Activated T-cell treated with anti-CD3 and anti-CD28 coated beads, Interleukin-2, amount 50 U/mL, for 72 hours (primary cell): ENCODE measurements around the gene NT5DC4. TPM values are rescaled to one million over a fixed set of nuclear protein-coding genes. Genes with fewer than 3 reads are reported as not detected.
"Not testable (repeated sequence)": the region's sequence is repeated elsewhere in the genome, so short reads cannot be mapped to it uniquely, and the experiment has no call there.

ENCODE experiments used
- ATAC-seq, 2 donors: fragments of 150-1000 bp; cut with Tn5 transposase; replicated peaks in 1 of 2; 2 replicates each; pipeline ENCODE4 v1.10.0; 2021; ENCODE audit warnings: moderate library complexity in 2 of 2, mild to moderate bottlenecking in 1 of 2
- DNase-seq, 2 donors: peaks; one replicate each; pipeline ENCODE4 v3.0.0; 2021 to 2022; ENCODE audit warnings: mixed read lengths in 1 of 2
- H3K27ac Mint-ChIP-seq: one replicate; pipeline ENCODE4 v1.8.0; 2022; ENCODE audit warnings: mild to moderate bottlenecking, moderate library complexity, mixed read lengths
- H3K27me3 Mint-ChIP-seq: one replicate; pipeline ENCODE4 v1.8.0; 2022; ENCODE audit warnings: low read depth, mixed read lengths
- H3K36me3 Mint-ChIP-seq, 2 donors: one replicate each; pipeline ENCODE4 v1.8.0; 2022; ENCODE audit warnings: mixed read lengths in 2 of 2, mild to moderate bottlenecking in 1 of 2; ENCODE audit not compliant: insufficient read depth in 2 of 2
- H3K4me1 Mint-ChIP-seq: one replicate; pipeline ENCODE4 v1.8.0; 2022; ENCODE audit warnings: low read depth, mixed read lengths
- H3K4me3 Mint-ChIP-seq, 2 donors: one replicate each; pipeline ENCODE4 v1.8.0; 2022; ENCODE audit warnings: mild to moderate bottlenecking in 2 of 2, mixed read lengths in 2 of 2, moderate library complexity in 2 of 2
- H3K9me3 Mint-ChIP-seq, 2 donors: one replicate each; pipeline ENCODE4 v1.8.0; 2022; ENCODE audit warnings: mixed read lengths in 2 of 2
- total RNA-seq, 2 donors: library from RNA; stranded (reverse); gene quantifications; one replicate each; pipeline ENCODE4 v1.2.3, GENCODE V29; 2022

The NT5DC4 gene
- total RNA-seq, 2 donors from 2014 or later = 1.2 TPM; not detected in 1

DNA sequence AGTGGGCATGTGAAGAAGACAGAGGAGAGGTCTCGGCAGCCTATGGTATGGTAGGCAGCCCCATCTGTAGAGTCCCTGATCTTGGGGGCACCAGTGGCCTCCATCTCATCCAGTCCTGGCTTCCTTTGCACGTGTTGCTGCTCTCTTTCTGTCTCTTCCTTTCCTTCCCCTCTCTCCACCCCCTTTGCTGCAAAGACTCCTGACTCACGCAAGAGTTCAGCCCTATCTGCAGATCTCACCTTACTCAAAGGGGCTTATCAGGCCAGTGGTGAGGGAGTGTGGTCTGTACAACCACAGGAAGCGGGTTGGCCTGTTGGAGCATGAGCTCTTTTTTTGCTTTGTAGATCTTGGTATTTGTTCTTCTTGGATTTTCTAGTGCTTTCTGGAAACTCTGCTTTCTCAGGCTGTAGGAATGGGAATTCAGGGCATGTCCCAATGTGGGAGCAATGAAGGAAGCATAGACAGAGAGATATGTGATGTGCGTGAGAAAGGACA is 14.6 kb upstream of the NT5DC4 start:
- Mint-ChIP-seq H3K36me3 (no peaks in the 10 kb centered on the region), H3K4me3 (peak overlapping the region; percentile 66 to 71), H3K9me3 (no peaks in the 10 kb centered on the region), H3K27ac (peak overlapping the region; percentile 43), H3K4me1 (peaks cover 47% of the 10 kb centered on the region), H3K27me3 (peaks cover 25% of the 10 kb centered on the region)
- peak; percentile 96 to 100 for ATAC-seq
- DNase-seq = peak; percentile 76 to 81

DNA sequence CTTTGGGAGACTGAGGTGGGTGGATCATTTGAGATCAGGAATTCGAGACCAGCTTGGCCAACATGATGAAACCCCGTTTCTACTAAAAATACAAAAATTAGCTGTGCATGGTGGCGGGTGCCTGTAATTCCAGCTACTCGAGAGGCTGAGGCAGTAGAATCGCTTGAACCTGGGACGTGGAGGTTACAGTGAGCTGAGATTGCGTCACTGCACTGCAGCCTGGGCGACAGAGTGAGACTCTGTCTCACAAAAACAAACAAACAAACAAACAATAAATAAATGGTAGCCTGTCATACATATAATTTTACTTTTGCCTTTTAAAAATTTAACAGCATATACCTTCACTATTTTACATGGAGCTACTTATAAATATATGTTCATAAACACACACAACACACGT is 13.9 kb upstream of the NT5DC4 start:
- not testable (repeated sequence) for ATAC-seq, H3K36me3 Mint-ChIP-seq, H3K4me3 Mint-ChIP-seq, H3K9me3 Mint-ChIP-seq, H3K27ac Mint-ChIP-seq, DNase-seq
- Mint-ChIP-seq H3K27me3 (peaks cover 27% of the 10 kb centered on the region), H3K4me1 (peaks cover 46% of the 10 kb centered on the region)

GRCh38 chr2:112708968-112709367 is 11.9 kb upstream of the NT5DC4 start:
- H3K27ac Mint-ChIP-seq = no peak overlapping the region
- peak overlapping the region in 1 of 2 donors; percentile 4 for H3K4me3 Mint-ChIP-seq
- H3K4me1 Mint-ChIP-seq = peaks cover 58% of the 10 kb centered on the region
- H3K36me3 Mint-ChIP-seq = no peaks in the 10 kb centered on the region
- no peaks in the 10 kb centered on the region for H3K9me3 Mint-ChIP-seq
- DNase-seq (no peak), ATAC-seq (no peak)
- peaks cover 19% of the 10 kb centered on the region for H3K27me3 Mint-ChIP-seq

- Mint-ChIP-seq H3K27ac (no peak overlapping the region), H3K4me3 (no peak overlapping the region), H3K27me3 (peaks cover 19% of the 10 kb centered on the region), H3K36me3 (no peaks in the 10 kb centered on the region), H3K4me1 (peaks cover 58% of the 10 kb centered on the region), H3K9me3 (no peaks in the 10 kb centered on the region)
- no peak for DNase-seq
- ATAC-seq = no peak
These were observed 11.1 kb upstream of the NT5DC4 start for GRCh38 chr2:112709703-112710102.

- peaks cover 50% of the 10 kb centered on the region for H3K4me1 Mint-ChIP-seq
- ATAC-seq = no peak
- H3K4me3 Mint-ChIP-seq = no peak overlapping the region
These were observed 9.7 kb upstream of the NT5DC4 start for GRCh38 chr2:112710956-112711750.

DNA sequence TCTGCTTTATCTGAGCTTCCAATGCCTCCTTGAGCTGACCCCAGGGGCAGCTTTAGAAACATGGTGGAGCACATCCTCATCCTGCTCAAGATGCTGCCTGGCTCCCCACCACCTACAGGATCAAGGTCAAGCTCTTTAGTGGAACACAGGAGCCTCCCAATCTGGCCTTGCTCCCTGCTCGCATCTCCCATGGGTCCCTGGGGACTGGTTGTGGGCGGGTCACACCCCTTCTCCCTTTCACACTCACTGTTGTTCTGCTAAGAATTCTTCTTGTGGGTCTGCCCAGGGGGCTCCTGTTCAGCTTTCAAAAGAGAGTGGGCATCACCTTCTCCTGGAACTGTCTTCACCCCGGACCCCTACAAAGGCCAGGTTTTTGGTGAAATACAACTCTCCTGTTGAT is 8.4 kb upstream of the NT5DC4 start:
- H3K27ac Mint-ChIP-seq = no peak overlapping the region

More at GRCh38 chr2:112710956-112711750, 9.7 kb upstream of the NT5DC4 start:
- no peak for DNase-seq
- Mint-ChIP-seq H3K9me3 (no peaks in the 10 kb centered on the region), H3K27ac (no peak overlapping the region), H3K27me3 (peaks cover 14% of the 10 kb centered on the region), H3K36me3 (no peaks in the 10 kb centered on the region)

GRCh38 chr2:112712903-112713584 is 7.8 kb upstream of the NT5DC4 start:
- no peaks in the 10 kb centered on the region for H3K36me3 Mint-ChIP-seq
- peaks cover 31% of the 10 kb centered on the region for H3K4me1 Mint-ChIP-seq
- H3K27me3 Mint-ChIP-seq = peaks cover 9% of the 10 kb centered on the region
- no peaks in the 10 kb centered on the region for H3K9me3 Mint-ChIP-seq
- DNase-seq (peak; percentile 63 to 75), ATAC-seq (peak; percentile 88 to 92)
- H3K27ac Mint-ChIP-seq = peak overlapping the region; percentile 9
- peak overlapping the region in 1 of 2 donors; percentile 42 for H3K4me3 Mint-ChIP-seq

More for the DNA sequence above, 8.4 kb upstream of the NT5DC4 start:
- H3K9me3 Mint-ChIP-seq = no peaks in the 10 kb centered on the region
- DNase-seq (no peak), ATAC-seq (no peak)
- peaks cover 9% of the 10 kb centered on the region for H3K27me3 Mint-ChIP-seq
- peaks cover 37% of the 10 kb centered on the region for H3K4me1 Mint-ChIP-seq
- no peak overlapping the region for H3K4me3 Mint-ChIP-seq
- H3K36me3 Mint-ChIP-seq = no peaks in the 10 kb centered on the region

- no peak for DNase-seq
- Mint-ChIP-seq H3K9me3 (no peaks in the 10 kb centered on the region), H3K27ac (no peak overlapping the region), H3K4me3 (peak overlapping the region in 1 of 2 donors; percentile 42), H3K36me3 (no peaks in the 10 kb centered on the region), H3K27me3 (peaks cover 9% of the 10 kb centered on the region), H3K4me1 (peaks cover 26% of the 10 kb centered on the region)
- ATAC-seq = no peak
These were observed 7.3 kb upstream of the NT5DC4 start for GRCh38 chr2:112713585-112713925.

- H3K4me3 Mint-ChIP-seq = no peak overlapping the region
- no peaks in the 10 kb centered on the region for H3K36me3 Mint-ChIP-seq
- H3K4me1 Mint-ChIP-seq = peaks cover 23% of the 10 kb centered on the region
- H3K27ac Mint-ChIP-seq = no peak overlapping the region
- no peaks in the 10 kb centered on the region for H3K9me3 Mint-ChIP-seq
- DNase-seq (no peak), ATAC-seq (no peak)
- peaks cover 9% of the 10 kb centered on the region for H3K27me3 Mint-ChIP-seq
These were observed 6.9 kb upstream of the NT5DC4 start for GRCh38 chr2:112713926-112714325.

DNA sequence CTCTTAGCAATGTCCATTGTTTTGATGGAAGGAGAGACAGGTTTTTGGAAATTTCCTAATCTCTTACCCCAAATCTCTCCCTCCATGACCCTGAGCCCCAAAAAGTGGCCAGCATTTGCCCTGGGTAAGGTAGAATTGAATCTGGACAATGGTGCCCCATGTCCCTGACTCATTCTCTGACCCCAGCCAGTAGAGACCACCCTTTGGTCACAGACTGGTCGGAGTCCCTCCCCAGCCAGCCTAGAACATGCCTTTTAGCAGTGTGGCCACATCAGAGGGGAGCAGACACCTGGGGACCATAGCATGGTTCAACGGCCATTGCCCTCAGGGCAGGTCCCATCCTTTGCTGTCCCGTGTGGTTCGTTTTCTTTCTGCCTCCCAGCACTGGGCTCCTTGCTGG is 6.5 kb upstream of the NT5DC4 start:
- H3K9me3 Mint-ChIP-seq = no peaks in the 10 kb centered on the region
- H3K27ac Mint-ChIP-seq = no peak overlapping the region
- peaks cover 9% of the 10 kb centered on the region for H3K27me3 Mint-ChIP-seq
- DNase-seq (no peak), ATAC-seq (no peak)
- H3K4me3 Mint-ChIP-seq = no peak overlapping the region
- no peaks in the 10 kb centered on the region for H3K36me3 Mint-ChIP-seq
- peaks cover 19% of the 10 kb centered on the region for H3K4me1 Mint-ChIP-seq

DNA sequence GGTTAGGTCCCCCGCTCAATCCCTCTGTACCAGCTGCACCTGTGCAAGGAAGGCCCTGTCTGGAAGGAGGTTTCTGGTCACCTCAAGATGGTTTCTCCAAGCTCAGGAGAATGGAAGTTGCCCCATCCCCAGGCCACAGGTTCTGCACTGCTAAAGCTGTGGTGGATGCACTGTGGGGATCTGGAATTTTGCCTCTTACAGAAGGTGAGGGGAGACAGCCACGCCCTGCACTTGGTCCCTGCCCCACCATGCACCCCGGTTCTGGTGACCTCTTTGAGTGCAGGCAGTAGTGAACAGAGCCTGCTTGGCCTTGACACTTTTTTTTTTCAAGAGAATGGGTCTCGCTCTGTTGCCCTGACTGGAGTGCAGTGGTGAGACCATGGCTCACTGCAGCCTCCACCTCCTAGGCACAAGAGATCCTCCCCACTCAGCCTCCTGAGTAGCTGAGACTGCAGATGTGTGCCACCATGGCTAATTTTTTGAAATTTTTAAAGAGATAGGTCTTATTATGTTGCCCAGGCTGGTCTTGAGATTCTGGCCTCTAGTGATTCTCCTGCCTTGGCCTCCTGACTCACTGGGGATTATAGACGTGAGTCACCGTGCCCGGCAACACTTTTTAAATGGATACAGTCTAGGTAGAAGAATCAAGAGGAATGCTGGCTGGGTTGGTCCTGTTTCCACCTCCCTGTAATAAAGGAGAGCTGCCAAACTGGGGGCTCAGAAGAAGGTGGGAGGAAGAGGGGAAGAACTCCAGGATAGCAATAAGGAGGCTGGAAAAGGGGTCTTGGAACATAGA is 5.8 kb upstream of the NT5DC4 start:
- H3K27me3 Mint-ChIP-seq = peaks cover 9% of the 10 kb centered on the region
- no peak overlapping the region for H3K27ac Mint-ChIP-seq
- H3K36me3 Mint-ChIP-seq = no peaks in the 10 kb centered on the region
- ATAC-seq (no peak), DNase-seq (no peak)
- peaks cover 18% of the 10 kb centered on the region for H3K4me1 Mint-ChIP-seq
- no peak overlapping the region for H3K4me3 Mint-ChIP-seq
- H3K9me3 Mint-ChIP-seq = no peaks in the 10 kb centered on the region

DNA sequence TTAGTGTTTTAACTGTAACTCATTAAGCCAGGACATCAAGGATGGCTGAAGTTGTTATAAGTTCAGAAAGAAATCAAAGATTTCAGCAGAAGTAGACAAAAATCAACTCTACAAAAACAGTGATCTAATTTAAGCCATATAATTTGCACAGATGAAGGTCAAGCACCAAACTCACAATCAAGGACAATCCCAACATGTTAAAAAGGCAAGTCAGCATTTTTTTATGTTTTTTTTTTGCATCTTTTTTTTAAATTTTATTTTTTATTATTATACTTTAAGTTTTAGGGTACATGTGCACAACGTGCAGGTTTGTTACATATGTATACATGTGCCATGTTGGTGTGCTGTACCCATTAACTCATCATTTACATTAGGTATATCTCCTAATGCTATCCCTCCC is 4.7 kb upstream of the NT5DC4 start:
- ATAC-seq, H3K36me3 Mint-ChIP-seq, H3K27ac Mint-ChIP-seq, DNase-seq, H3K4me3 Mint-ChIP-seq, H3K9me3 Mint-ChIP-seq: not testable (repeated sequence)
- Mint-ChIP-seq H3K27me3 (peaks cover 10% of the 10 kb centered on the region), H3K4me1 (peaks cover 18% of the 10 kb centered on the region)

- H3K4me1 Mint-ChIP-seq = peaks cover 18% of the 10 kb centered on the region
- H3K36me3 Mint-ChIP-seq = not testable (repeated sequence)
These were observed 3.9 kb upstream of the NT5DC4 start for GRCh38 chr2:112716826-112717352.

More at GRCh38 chr2:112716826-112717352, 3.9 kb upstream of the NT5DC4 start:
- H3K27ac Mint-ChIP-seq, DNase-seq, H3K9me3 Mint-ChIP-seq, H3K4me3 Mint-ChIP-seq, H3K27me3 Mint-ChIP-seq, ATAC-seq: not testable (repeated sequence)
